ENCODE measurements around the gene AGBL2.

DNA sequence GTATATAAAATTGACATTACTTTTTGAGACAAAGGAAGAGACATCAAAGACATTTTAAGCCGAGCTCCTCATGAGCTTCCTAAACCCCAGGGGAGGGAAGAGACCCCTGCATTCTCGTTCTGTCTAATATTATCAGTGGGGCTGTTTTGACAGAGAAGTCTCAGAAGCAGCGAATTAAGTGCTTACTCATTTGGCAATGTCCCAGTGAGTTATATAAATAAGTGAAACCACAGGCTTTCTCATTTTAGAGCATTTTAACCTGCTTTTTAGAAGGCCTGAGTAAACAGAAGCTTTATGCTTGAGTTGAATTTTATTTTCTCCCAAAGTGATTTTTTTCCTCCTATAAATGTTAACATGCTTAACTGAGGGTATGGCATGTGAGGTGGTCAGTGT lies 97.8 kb downstream of the AGBL2 start:
- TF ChIP-seq, protein P1, sequence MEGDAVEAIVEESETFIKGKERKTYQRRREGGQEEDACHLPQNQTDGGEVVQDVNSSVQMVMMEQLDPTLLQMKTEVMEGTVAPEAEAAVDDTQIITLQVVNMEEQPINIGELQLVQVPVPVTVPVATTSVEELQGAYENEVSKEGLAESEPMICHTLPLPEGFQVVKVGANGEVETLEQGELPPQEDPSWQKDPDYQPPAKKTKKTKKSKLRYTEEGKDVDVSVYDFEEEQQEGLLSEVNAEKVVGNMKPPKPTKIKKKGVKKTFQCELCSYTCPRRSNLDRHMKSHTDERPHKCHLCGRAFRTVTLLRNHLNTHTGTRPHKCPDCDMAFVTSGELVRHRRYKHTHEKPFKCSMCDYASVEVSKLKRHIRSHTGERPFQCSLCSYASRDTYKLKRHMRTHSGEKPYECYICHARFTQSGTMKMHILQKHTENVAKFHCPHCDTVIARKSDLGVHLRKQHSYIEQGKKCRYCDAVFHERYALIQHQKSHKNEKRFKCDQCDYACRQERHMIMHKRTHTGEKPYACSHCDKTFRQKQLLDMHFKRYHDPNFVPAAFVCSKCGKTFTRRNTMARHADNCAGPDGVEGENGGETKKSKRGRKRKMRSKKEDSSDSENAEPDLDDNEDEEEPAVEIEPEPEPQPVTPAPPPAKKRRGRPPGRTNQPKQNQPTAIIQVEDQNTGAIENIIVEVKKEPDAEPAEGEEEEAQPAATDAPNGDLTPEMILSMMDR (IDR thresholded peaks at IDR 0.05 in 8 of 11, conservative IDR thresholded peaks at IDR 0.05 in 3 of 11): no peak
- no peak for TF ChIP-seq POLR2A (IDR thresholded peaks at IDR 0.05)

Measured in spleen (tissue), 7 donors.